ENCODE results near the gene AKR1B1. TPM values are rescaled to one million over a fixed set of nuclear protein-coding genes. Genes with fewer than 3 reads are reported as not detected.

Gene AKR1B1
- total and polyA plus RNA-seq, 2 donors (not counting 3 experiments of a cell fraction or from before 2014, with no cell fraction given) = 159 to 193 TPM

- Histone ChIP-seq H3K27ac (ENCODE audit: insufficient read depth, low read depth, low read length) (no peak overlapping the region), H3K4me1 (ENCODE audit: control insufficient read depth, extremely low read depth, insufficient read depth, low read length) (peaks cover 16% of the 10 kb centered on the region), H3K79me2 (ENCODE audit: control insufficient read depth, insufficient read depth, low read length) (no peaks in the 10 kb centered on the region), H3K4me2 (ENCODE audit: insufficient read depth, low read length) (no peak overlapping the region), H2AFZ (ENCODE audit: low read depth, low read length) (no peak overlapping the region), H3K4me3 (replicated peaks in 1 of 3; ENCODE audit: insufficient read depth in 1 of 3, low read depth in 1 of 3, low read length in 3 of 3) (no peak overlapping the region), H3K27me3 (ENCODE audit: control insufficient read depth in 2 of 2, insufficient read depth in 2 of 2, low read length in 2 of 2) (no peaks in the 10 kb centered on the region), H4K20me1 (replicated peaks; ENCODE audit: control insufficient read depth, extremely low read depth, insufficient read depth, low read length) (no peaks in the 10 kb centered on the region), H3K9ac (replicated peaks; ENCODE audit: extremely low read depth, insufficient read depth, low read length) (no peak overlapping the region), H3K9me3 (replicated peaks; ENCODE audit: control insufficient read depth, insufficient read depth, low read length) (no peaks in the 10 kb centered on the region), H3K36me3 (ENCODE audit: control insufficient read depth in 2 of 2, extremely low read depth in 1 of 2, insufficient read depth in 2 of 2, low read length in 2 of 2) (peaks cover 18 to 27% of the 10 kb centered on the region in 2 experiments), H3K9me1 (replicated peaks; ENCODE audit: control insufficient read depth, extremely low read depth, insufficient read depth, low read length) (no peaks in the 10 kb centered on the region)
- no peak for FAIRE-seq
- BruUV-seq (replicated peaks) = no TSS peak
- intact Hi-C loops (cut with micrococcal nuclease) (no loop called here), dilution Hi-C loops (cut with MboI; ENCODE audit: extremely low pct_ligation_motif_present, low sequenced_read_pairs) (no loop called here)
- DNase-seq (ENCODE audit: low read depth, low spot score) = no peak
- ChIA-PET CTCF (interaction anchor here (0.6 to 2.8 kb wide), 6 partner anchors 12 to 103 kb away, joined by 3 to 16 read pairs (median 5); no protein-coding TSS in a partner anchor), POLR2A (no interaction called here)
- no peak for TF ChIP-seq EZH2 (IDR thresholded peaks at IDR 0.05; ENCODE audit: borderline replicate concordance, low read depth, low read length, severe bottlenecking)
- TF ChIP-seq POLR2AphosphoS5 (IDR thresholded peaks at IDR 0.05; ENCODE audit: insufficient read depth, low read depth, low read length) = no peak
- no peak for TF ChIP-seq FOS (IDR thresholded peaks at IDR 0.05; ENCODE audit: borderline replicate concordance, insufficient read depth, low read length)
- TF ChIP-seq CTCF (IDR thresholded peaks at IDR 0.05; ENCODE audit: extremely low read depth in 1 of 2, insufficient read depth in 1 of 2, low read depth in 1 of 2, low read length in 2 of 2) = no peak
- TF ChIP-seq MYC (IDR thresholded peaks at IDR 0.05; ENCODE audit: low read depth, low read length) = no peak
- no peak for TF ChIP-seq POLR2A (IDR thresholded peaks at IDR 0.05; ENCODE audit: low read depth, low read length)
- no peak for TF ChIP-seq MAX (IDR thresholded peaks at IDR 0.05; ENCODE audit: insufficient read depth, insufficient read length)
These were observed 14.5 kb downstream of the AKR1B1 start for GRCh38 chr7:134444198-134444960.

Data from endothelial cell of umbilical vein (primary cell).